HG03378 (cell line): ENCODE measurements around the gene FAM180B.

ENCODE experiments used
- ATAC-seq: cut with Tn5 transposase; IDR thresholded peaks from one replicate; pipeline ENCODE4 v1.9.1; 2021; ENCODE audit warnings: mild to moderate bottlenecking, moderate library complexity; ENCODE audit not compliant: unreplicated experiment

Gene FAM180B

DNA sequence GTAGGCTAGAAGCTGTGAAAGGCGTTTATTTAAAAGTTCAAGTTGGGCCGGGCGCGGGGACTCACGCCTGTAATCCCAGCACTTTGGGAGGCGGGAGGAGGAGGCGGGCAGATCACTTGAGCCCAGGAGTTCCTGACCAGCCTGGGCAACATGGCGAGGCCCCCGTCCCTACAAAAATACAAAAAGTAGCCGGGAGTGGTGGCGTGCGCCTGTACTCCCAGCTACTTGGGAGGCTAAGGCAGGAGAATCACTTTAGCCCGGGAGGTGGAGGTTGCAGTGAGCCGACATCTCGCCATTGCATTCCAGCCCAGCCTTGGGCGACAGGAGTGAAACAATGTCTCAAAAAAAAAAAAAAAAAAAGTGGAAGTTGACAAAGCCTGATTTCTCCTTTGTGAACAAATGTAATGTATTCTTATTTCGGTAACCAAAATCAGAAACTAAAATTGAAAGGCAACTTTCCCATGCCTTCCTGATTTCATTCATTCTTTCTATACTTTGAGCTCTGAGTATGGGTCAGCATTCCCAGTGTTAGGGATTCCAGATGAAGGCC is 20.3 kb upstream of the FAM180B start:
- peak; percentile 9 for ATAC-seq

DNA sequence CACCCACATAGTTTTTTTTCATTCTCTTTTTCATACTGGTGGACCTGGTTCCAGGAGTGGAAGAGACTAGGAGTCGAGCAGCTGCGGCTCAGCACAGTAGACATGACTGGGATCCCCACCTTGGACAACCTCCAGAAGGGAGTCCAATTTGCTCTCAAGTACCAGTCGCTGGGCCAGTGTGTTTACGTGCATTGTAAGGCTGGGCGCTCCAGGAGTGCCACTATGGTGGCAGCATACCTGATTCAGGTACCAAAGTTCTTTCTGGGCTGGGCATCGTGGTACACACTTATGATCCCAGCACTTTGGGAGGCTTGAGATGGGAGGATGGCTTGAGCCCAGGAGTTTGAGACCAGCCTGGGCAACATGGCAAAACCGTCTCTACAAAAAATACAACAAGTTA is 16.8 kb upstream of the FAM180B start:
- no peak for ATAC-seq

GRCh38 chr11:47570651-47571356 is 15.7 kb upstream of the FAM180B start:
- ATAC-seq = no peak

GRCh38 chr11:47571357-47571729 is 15.1 kb upstream of the FAM180B start:
- ATAC-seq = no peak

DNA sequence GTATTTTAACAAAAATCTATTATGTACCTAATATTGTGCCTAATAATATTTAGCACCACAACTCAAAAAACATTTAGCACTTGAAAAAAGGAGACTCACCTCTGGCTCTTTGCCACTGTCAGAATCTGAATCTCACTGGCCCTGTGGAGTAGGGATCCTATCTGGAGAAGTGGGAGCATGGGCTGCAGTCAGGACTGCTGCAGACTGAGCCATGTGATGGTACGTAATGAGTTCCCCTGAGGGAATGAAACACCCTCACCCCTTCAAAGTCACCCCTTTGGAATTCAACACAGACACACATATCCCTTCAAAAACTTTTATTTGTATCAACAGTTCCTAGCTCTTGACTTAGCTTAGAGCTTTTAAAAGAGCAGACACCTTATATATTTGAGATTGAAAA is 14.6 kb upstream of the FAM180B start:
- ATAC-seq = no peak

DNA sequence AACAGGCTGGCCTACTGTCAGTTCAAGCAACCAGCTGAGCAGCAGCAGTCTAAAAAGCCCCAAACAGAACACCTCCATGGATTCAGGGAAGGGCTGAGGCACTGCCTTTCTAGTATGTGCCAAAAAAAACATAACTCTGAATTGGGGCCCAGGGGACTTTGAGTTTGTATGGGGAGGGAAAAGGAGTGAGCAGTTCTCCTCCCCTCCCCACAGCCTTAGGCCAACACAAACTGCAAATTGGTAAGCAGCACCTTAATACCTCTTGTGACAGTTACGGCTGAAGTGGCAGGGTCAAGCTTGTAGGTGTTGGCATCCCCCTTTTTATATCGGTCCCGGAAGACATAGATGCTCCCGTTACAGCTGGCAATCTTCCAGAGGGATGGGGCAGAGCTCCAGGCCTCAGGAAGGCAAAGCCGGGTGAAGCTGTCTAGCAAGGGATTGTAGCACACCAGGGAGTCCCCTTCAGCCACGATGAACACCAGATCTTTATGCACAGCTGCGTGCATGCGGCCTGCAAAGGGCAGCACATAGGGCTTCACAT is 13.7 kb upstream of the FAM180B start:
- ATAC-seq = no peak

GRCh38 chr11:47573321-47573720 is 13.2 kb upstream of the FAM180B start:
- no peak for ATAC-seq

- ATAC-seq = no peak
Measured at GRCh38 chr11:47577460-47578041, 8.9 kb upstream of the FAM180B start.

DNA sequence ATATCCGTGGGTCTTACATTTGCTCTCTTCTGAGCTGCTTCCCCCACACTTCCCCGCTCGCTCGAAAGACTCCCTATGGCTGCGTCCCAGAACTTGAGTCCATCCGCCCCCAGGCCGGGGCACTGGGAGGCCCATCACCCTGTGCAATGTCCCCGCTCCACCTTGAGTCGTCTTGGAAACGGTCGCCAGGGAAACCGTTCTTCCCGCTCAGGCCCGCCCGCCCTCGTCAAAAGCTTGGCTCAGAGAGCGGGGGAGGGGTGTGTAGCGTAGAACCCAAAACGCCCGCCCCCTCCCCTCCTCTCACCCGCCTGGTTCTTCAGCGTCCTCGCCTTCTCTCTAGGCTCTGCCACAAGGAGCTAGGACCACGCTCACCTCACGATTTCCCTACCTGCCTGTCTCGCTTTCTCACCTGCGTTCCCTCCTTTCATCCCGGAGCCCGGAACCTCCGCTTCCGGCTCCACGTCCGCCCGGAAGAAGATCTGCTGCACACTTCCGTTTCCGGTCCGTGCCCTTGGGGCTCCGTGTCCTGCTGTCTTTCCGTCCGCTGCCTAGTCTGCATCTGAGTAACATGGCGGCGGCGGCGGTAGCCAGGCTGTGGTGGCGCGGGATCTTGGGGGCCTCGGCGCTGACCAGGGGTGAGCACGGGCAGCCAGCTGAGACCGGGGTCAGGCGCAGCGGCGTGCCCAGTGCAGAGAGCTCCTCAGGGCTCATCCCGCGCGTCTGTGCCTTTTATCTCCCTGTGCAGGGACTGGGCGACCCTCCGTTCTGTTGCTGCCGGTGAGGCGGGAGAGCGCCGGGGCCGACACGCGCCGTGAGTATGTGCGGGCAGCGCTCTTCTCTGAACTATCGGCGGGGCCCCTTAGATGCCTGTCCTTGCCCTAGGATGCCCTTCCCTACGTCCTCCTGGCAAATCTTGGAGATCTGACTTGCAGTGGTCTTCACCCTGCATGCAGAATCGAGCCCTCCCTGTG is 7.7 kb upstream of the FAM180B start, which contains the start of the genes KBTBD4 and NDUFS3:
TSS of gene KBTBD4 (minus strand) at position 447 of the 971 bp plus-strand sequence. CDS start at position 428, 19 bp downstream.
TSS of gene NDUFS3 (plus strand) at position 551 of the 971 bp plus-strand sequence. CDS start at position 569, 18 bp downstream.
- ATAC-seq = peak; percentile 87

DNA sequence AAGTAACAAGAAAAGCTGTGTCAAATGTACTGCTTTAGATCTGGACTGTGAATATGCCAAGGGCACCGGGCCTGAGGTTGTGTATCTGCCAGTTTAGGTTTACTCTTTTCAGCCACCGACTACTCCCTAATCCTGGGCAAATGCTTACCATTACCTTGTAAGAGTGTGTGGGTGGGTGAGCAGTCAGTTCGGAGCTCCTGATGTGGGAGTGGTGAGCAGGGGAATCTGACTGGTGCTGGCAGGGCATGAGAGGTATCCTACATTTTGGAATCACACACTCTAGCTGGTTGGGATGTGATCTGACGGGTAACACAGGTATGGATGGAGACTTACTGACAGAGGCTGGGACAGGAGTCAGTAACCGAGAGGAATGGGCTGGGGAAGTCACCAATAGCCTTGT is 2.6 kb upstream of the FAM180B start:
- ATAC-seq = no peak

DNA sequence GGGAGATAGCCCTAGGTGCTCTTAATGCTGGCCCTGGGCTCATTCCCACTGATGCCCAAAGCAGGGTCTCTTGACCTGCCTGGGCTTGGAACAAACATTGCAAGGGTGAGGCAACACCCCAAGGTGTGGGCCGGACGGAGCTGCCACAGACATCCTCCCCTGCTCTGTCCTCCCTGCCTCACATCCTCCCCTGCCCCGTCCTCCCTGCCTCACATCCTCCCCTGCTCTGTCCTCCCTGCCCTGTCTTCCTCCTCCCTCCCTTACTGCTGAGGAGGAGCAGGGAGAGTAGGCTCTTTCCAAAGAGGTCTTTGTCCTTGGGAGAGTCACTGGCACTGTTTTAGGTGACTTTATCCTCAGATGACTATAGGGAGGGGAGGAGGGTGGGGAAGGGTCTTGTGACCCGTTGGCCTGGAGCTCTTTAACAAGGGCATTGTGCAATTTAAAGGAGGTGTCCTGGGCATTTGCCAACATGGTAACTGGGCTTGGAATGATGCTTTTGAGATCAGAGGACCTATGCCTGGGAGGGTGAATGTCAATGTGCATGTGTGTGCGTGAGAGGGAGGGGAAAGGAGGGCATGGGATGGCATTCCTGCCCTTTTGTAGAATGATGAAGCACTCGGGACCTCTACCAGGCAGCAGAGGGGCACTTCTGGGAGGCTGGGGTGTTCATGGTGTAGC is 700 bp downstream of the FAM180B start:
- ATAC-seq = no peak

- no peak for ATAC-seq
Measured at GRCh38 chr11:47587723-47588326, 1.3 kb downstream of the FAM180B start.

DNA sequence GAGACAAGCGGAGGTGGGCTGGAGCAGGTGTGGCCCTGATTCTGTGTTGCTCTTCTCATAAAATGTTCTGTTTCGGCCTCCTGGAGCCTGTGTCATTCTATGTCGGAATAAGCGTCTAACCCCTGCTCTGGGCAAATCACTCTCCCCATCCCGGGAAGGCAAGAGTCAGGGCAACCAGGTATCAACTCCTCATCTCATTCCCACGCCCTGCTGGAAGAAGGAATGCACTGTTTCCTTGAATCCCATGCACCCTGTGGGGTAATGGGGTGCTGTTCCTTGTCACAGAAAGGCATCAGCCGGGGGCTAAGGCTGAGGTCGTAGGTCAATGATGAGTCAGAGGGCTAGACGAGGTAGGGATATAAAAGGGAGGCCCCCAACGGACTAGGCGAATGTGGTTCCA is 2.6 kb downstream of the FAM180B start:
- no peak for ATAC-seq

GRCh38 chr11:47589584-47589976 is 3.1 kb downstream of the FAM180B start:
- no peak for ATAC-seq

- ATAC-seq = no peak
Measured at GRCh38 chr11:47589977-47590861, 3.7 kb downstream of the FAM180B start.

- no peak for ATAC-seq
Measured at GRCh38 chr11:47591764-47592163, 5.3 kb downstream of the FAM180B start.

DNA sequence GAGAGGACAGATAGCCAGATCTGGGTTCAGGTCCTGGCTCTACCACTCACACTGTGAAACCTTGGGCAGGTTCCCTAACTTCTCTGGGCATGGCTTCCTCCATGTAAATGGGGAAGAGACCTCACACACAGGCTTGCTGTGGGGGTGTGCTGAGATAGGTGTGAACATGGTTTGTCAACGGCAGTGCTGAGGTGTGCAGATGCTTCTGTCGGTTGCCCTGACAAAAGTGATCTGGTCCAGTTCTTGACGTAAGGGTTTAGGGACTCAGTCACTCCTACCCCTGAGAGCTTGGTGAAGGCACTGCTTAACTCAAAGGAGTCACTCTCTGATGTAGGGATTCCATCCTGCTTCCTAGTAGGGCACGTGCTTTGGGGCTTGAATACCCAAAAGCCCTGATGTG is 5.8 kb downstream of the FAM180B start:
- no peak for ATAC-seq

DNA sequence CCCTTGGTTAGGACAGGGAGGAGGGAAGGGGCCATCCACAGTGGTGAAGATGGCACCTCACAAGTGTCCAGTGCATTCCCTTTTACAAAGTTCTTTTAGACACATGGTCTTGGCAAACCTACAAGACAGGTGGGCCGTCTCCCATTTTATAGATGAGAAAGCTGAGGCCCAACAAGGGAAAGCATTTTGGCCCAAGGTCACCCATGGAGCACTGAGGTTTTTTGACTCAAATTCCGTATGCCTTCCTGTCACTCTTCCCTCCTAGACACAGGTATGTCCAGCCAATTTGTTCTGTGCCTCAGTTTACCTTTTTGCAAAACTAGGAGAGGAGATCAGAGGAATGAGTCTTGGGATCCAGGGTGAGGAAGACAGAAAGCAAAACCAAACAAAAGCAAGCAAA is 6.5 kb downstream of the FAM180B start:
- no peak for ATAC-seq

- ATAC-seq = no peak
Measured at GRCh38 chr11:47593492-47593933, 7.0 kb downstream of the FAM180B start.
